Fibroblast of gingiva (primary cell): ENCODE measurements around the gene MPC2.

Experiments used
- DNase-seq: peaks from one replicate; pipeline ENCODE4 v3.0.0-alpha.2; 2011; ENCODE audit warnings: low read depth

The MPC2 gene

DNA sequence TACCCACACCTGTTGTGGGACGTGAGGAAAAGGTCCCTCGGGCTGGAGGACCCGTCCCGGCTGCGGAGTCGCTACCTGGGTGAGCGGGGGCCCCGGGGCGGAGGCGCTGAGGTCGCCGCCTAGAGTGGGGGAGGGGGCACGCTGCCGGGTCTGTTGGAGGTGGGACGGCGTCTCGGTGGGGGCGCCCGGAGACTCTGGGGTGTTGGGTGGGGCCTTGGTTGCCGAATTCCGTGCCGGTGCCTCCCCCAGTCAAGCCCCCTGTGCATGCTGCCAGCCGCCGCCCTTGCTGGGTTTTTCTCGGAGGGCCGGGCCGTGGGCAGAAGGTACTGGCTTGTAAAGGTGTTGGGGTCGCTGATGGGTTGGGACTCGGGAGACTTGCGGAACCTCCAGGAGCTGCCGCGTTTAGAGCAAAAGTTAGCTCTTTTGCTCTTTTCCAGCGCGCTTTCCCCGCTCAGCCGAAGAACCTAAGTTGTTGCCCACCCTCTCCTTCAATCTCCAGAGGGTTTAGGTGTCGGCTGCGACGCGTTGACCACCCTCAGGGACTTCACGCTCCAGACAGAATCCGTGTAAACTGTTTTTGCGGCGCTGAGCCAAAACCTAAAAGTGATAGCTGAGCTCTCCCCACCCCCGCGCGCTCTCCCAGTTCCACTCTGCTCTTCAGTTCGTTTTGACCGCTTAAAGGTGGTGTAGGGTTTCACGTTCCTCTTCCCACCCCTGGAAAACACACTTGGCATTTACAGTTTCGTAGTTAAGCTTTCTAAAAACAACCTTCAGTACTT, at the start of gene MPC2:
Gene MPC2, minus strand, starts transcription at position 143 of the 779 bp plus-strand sequence. CDS start 1,231 bp downstream, outside the sequence.
- peak; percentile 67 for DNase-seq

DNA sequence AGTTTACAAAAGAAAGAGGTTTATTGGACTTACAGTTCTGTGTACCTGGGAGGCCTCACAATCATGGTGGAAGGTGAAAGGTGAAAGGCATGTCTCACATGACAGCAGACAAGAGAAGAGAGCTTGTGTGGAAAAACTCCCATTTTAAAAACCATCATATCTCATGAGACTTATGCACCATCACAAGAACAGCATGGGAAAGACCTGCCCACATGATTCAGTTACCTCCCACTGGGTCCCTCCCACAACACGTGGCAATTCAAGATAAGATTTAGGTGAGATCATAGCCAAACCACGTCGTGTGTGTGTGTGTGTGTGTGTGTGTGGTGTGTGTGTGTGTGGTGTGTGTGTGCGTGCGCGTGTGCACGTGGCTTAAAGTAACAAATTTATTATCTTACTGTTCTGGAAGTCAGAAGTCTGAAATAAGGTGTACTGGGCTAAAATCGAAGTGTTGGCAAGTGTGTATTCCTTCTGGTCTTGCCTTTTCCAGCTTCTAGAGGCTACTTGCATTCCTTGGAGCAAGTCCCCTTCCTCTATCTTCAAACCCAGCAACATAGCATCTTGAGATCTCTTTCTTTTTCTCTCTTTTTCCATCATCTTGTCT, 48.1 kb upstream of the MPC2 start:
- DNase-seq: no peak

DNA sequence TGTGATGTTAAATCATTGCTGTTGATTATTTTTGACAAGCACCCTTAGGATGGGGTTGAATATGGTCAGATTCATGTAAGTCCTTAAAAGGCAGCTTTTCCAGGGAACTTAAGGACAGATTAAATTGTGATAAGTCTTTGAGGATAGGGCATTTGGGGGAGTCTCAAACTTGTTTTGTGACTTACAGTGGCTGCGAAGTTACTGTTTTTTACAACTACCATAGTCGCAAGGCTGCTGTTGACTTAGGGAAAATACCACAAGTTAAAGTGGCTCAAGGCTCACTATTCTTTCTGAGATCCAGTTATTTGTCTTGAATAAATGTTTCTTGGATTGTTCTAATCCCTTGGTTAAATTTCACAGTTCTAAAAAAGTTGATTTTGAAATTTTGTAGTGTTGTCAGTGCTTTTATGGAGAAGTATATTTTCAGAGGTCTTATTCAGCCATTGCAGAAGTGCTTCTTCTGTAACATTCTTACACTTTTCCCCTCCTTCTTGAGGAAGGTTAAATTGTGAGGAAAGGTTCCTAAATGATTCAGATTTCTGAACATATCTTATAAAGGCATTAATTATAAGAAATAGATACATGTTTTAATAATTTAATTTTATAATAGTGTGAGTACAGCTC, 47.0 kb upstream of the MPC2 start:
- DNase-seq: no peak

DNA sequence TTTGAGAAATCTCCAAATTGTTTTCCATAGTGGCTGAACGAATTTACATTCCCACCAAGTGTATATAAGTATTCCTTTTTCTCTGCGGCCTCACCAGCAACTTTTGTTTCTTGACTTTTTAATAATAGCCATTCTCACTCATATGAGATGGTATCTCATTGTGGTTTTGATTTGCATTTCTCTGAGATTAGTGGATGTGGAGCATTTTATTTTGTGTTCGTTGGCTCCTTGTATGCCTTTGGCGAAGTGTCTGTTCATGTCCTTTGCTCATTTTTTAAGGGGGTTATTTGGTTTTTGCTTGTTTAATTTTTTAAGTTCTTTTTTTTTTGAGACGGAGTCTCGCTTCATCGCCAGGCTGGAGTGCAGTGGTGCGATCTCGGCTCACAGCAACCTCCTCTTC, 45.1 kb upstream of the MPC2 start:
- no peak for DNase-seq

DNA sequence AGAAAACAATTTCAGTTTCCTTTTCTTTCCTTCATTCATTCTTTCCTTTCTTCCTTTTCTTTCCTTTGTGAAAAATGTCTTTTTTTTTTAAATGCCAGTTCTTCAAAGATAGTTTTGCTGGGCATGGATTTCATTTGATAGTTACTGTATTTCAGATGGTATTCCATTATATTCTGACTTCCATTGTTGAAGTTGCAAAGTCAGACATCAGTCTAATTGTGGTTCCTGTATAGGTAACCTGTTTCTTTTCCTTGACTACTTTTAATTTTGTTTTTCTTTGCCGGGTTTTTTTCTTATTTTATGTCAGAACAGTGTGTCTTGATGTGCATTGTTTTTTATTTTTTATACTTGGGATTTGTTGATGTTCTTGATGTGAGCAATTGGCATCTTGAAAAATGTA, 40.4 kb upstream of the MPC2 start:
- no peak for DNase-seq

DNA sequence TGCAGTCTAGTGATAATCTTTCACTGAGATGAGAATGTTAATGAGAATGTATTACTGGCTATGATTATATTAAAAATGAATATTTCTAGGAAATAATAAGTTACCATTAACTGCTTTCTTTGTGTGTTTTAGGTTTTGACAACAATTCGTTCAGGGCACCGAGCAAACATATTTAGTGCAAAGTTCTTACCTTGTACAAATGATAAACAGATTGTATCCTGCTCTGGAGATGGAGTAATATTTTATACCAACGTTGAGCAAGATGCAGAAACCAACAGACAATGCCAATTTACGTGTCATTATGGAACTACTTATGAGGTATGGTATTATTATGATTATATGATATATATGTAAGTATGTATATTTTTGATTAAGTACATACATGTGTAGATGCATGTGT, 37.8 kb upstream of the MPC2 start:
- no peak for DNase-seq

DNA sequence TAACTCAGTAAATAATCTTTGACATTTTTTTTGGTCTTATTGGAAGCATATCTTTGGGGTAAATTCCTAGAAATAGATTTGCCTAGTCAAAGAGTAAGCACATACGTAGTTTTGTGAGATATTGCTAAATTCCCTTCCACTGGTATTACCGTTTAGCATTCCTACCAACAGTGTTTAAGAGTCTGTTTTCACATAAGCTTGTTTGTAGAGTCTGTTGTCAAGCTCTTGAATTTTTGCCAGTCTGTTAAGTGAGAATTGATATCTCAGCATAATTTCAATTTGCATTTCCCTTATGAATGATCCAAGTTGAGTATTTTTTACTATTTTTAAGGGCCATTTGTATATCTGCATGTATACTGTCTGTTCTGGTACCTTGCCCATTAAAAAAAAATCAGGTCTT, 37.0 kb upstream of the MPC2 start:
- no peak for DNase-seq

DNA sequence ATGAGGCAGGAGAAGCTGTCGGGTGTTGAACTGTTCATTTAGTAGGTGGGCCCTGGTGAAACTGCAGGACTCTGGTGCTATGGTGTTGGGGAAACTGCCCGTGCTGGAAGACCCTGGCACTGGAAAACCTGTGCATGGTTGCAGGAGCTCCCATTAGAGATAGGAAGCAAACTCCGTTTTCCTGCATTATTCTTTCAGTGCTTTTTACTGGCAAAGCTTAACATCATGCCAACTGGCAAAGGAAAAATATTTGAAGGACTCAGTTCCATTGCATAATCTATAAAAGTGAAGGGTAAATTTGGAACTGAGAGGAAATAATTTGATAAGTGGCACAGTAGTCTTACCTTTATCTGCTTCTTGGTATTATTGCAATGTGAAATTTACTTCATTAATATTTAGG, 31.7 kb upstream of the MPC2 start:
- no peak for DNase-seq

DNA sequence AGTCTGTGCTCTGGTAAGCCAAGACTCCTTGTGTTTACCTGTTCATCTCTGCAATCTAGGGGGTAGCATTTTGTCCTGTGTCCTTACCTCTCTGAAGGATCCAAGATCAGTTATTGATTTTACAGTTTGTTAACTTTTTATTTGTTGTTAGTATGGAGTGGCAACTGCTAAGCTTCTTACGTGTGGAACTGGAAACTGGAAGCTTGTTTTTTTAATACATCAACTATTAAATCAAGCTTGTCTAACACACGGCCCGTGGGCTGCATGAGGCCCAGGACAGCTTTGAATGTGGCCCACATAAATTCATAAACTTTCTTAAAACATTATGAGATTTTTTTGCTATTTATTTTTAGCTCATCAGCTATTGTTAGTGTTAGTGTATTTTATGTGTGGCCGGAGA, 29.2 kb upstream of the MPC2 start:
- DNase-seq: no peak

DNA sequence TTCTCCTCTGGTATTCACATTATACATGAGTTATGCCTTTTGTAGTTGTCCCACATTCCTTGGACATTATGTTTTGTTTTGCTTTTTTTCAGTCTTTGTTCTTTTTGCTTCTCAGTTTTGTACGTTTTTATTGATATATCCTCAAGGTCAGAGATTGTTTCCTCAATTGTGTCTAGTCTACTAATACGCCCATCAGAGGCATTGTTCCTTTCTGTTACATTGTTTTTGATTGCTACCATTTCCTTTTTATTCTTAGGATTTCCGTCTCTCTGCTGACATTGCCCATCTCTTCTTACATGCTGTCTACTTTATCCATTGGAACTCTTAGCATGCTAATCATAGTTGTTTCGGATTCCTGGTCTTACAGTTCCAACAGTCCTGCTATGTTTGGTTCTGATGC, 27.8 kb upstream of the MPC2 start:
- DNase-seq: no peak

DNA sequence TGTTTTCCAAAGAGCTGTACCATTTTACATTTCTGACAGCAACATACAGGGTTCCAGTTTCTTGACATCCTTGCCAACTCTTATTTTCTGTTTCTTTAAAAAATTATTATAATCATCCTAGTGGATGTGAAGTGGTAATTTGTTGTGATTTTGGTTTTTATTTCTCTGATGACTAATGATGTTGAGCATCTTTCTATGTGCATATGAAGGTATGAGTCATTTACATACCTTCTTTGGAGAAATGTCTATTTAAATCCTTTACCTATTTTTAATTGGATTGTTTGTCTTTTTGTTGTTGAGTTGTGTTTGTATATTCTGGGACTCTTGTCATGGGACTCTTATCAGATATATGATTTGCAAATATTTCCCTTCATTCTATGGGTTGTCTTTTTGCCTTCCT, 20.8 kb upstream of the MPC2 start:
- no peak for DNase-seq

DNA sequence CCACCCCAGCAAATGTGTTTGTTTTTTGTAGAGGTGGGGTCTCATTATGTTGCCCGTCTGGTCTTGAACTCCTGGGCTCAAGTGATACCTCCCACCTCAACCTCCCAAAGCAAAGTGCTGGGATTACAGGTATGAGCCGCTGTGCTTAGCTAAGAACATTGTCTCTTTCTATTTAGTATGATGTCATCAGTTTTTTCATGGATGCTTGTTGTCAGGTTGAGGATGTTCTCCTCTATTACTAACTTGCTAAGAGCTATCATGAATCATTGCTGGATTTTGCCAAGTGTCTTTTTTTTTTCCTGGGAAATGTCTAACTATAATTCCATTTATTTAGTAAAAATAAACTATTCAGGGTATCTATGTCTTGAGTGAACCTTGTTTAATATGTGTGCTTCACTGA, 19.0 kb upstream of the MPC2 start:
- DNase-seq: no peak

DNA sequence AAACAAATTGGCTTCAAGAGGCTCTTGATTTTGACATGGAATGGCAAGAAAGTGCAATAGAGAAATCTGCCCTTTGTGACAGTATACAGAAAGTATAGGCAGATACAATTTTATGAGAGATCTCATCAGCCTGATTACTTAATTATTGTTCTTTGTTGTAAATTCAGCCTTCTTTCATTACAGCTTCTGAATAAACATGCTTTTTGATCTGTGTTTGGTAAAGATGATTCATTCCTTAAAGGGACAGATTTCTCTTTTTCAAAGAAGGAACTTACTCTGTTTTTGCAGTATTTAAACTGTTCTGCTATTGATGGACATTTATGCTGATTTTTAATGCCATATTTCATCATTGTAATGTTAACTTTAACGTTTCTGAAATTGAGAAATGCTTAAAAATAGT, 13.7 kb upstream of the MPC2 start:
- DNase-seq: no peak

DNA sequence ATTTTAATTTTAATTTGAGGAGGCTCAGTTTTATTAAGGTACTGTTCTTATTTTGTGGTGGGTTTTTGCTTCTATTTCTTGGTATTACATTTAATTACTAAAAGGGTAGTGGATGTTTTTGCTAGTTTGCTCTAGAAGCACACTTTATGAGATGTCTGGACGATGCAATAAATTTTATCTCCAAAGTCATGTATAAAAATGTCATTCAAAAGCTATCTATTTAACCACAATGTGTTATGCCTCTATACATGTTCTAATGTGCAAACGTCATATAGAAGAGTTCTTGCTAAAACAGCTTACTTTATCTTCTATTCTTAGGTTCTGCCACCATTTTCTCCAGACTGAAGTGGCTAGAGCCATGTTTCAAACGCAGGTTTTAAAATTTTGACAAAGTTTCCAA, 12.9 kb upstream of the MPC2 start:
- DNase-seq: no peak

DNA sequence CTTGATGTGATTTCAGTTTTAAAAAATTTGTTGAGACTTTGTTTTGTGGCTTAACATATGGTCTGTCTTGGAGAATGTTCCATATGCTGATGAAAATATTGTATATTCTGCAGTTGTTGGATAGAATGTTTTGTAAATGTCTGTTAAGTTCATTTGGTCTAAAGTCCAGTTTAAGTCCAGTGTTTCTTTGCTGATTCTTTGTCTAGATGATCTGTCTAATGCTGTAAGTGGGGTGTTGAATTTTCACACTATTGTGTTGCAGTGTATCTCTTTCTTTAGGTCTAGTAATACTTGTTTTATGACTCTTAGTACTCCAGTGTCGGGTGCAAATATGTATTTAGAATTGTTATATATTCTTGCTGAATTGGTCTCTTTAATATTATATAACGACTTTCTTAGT, 10.9 kb upstream of the MPC2 start:
- DNase-seq: no peak

DNA sequence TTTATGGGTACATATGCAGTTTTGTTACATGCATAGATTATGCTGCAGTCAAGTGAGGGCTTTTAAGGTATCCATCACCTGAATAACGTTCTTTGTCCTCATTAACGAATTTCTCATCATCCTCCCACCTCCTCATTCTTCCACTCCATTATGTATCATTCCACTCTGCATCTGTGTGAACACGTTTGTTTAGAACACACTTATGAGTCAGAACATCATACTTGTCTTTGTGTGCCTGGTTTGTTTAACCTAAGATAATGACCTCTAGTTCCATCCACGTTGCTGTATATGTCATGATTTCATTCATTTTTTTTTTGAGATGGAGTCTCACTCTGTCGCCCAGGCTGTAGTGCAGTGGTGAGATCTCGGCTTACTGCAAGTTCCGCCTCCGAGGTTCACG, 6.7 kb upstream of the MPC2 start:
- no peak for DNase-seq

DNA sequence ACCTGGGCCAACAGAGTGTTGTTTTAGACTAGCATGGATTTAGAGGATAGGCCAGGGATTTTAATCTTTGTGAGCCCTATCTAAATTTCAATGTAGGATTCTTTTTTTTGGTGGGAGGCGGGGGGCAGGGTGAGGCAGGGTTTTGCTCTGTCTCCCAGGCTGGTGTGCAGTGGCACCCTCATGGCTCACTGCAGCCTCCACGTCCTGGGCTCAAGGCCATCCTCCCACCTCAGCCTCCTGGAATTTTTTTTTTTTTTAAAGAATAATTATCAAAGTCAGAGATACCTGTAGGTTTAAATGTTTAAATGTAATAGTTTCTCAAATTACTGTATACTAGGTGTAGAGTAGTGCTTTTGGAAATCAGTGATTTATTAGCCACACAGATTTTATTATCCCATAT, 3.4 kb upstream of the MPC2 start:
- no peak for DNase-seq

DNA sequence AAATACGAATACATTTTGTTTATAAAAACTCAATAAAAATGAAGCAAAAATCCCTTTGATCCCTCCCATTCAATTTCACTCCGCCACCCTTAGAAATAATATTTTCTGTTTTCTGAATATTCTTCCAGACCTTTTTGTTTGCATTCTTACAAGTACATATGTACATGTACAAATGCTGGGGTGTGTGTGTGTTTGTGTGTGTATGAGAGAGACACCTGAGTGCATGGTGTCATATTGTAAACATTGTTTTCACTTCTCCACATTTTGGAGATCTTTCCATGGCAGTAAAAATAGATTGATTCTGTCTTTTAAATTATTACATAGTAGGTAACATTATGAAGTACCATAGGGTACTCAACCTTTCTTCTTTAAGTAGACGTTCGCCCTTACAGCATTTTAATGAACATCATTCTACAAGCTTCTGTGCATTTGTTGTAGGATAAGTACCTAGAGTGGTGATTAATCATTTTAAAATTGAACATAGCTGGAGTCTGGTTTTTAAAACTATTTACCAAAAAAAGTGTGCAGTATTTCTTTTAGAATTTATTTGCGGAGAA, 1.3 kb upstream of the MPC2 start:
- DNase-seq: no peak

DNA sequence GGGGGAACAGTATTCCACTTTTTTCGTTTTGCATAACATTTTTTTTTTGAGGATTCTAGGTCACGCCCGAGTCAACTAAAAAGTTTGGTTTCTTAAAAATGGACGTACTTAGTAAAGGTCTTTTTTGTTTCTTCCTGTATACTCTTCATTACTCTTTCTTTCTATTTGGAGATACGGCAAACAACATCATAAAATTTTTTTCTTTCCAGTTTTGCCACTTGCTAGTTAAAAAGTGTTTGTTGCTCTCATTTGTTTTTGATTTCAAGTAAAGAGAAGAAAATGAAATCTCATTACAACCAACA, 788 bp upstream of the MPC2 start:
- no peak for DNase-seq

DNA sequence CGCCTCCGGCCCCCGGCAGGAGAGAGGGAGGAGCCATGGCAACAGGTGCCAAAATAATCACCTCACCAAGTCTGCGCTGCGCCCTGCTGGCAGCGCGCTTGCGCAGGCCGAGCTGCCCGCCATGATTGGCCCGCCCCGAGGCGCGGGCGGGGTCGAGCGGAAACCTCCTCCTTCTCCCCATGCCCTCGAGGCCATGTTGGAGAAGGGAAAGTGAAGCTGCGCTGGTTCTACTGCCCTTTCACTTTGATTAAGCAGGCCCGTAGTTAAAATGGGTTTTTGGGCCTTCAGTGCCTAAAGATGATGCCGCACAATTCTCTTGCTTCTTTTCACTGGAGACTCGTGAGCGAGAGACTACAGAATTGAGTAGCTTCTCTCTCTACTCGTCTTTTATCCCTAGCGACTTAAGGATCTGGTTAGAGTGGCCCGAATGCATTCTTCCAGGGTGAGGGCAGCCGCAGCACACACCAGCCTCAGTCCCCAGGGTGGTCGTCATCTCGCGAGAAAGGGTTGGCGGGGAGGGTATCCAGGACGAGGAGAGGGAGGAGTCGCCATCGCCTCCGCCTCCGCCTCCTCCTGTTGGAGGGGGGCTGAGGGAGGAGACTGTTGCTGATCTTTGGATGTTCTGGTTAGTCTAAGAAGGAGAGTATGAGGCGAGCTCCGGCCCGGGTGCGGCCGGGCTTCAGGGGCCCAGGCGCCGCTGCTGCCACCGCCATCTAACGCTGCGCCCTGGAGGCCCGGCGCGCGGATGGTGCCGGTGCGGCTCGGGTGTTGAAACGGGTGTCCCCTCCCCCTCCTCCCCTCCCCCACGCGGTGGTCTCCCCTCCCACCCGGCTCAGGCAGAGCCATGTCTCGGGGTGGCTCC, 573 bp downstream of the MPC2 start, which contains the start of gene DCAF6:
Gene DCAF6, plus strand, starts transcription at position 616 of the 862 bp plus-strand sequence. Its CDS starts 229 bp downstream, at position 845.
- peak; percentile 99 for DNase-seq

DNA sequence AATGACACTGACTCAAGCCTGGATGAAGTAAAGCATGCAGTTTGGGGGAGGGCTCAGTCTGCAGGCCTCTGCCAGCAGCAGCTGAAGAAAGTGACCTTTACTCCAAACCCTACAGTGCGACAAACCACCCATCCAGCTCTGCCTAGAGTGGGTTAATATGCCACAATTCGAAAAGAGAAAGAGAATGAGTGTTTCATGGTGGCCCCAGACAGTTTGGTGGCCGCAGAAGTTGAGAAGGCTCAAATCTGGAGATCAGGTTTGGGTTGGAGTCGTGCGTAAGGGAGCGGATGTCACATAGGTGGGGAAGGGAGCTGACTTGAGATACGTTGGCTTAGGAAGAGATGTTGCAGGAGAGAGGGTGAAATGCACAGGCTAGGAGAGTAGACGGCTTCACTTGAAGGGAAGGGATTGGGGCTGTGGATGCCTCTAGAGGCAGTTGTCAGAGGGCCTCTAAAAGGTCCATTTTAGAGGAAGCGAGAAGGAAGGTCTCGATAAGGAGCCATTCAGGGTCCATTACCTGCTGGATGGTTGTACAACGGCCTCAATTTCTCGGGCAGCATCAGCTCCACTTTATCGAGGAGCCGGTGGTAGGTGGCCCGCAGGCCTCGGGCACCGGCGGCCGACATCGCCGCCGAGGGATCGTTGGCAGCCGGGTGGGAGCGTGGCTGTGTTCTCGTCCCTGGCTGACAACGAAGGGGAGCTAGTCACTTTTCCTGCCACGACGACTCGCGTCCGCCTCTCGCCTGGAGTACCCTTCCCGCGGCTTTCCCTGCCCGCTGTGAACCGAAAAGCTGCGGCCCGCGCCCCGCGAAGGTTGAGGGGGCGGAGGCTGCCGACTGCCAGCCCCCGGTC, 1.4 kb downstream of the MPC2 start:
- peak; percentile 21 for DNase-seq
